Chondrocyte (in vitro differentiated cells): ENCODE data around the gene FKBP11. TPM values are rescaled to one million over a fixed set of nuclear protein-coding genes. Genes with fewer than 3 reads are reported as not detected.
A peak's percentile ranks its signal among the peaks of the same experiment; 100 is the strongest.

Experiments used
- DNase-seq: peaks from one replicate; pipeline ENCODE4 v3.0.0; 2021; ENCODE audit warnings: mixed read lengths, low spot score
- H3K27ac Mint-ChIP-seq: one replicate; pipeline ENCODE4 v1.8.0; 2021; ENCODE audit warnings: mild to moderate bottlenecking, moderate library complexity, mixed read lengths; ENCODE audit not compliant: unreplicated experiment
- H3K27me3 Mint-ChIP-seq: 2 replicates; pipeline ENCODE4 v1.8.0; 2021; ENCODE audit warnings: low read depth, mixed read lengths
- H3K36me3 Mint-ChIP-seq: 2 replicates; pipeline ENCODE4 v1.8.0; 2021; ENCODE audit warnings: low read depth, mixed read lengths
- H3K4me1 Mint-ChIP-seq: 2 replicates; pipeline ENCODE4 v1.8.0; 2021; ENCODE audit warnings: low read depth, mild to moderate bottlenecking, mixed read lengths
- H3K4me3 Mint-ChIP-seq: one replicate; pipeline ENCODE4 v1.8.0; 2021; ENCODE audit warnings: mild to moderate bottlenecking, moderate library complexity, mixed read lengths; ENCODE audit not compliant: unreplicated experiment
- H3K9me3 Mint-ChIP-seq: 2 replicates; pipeline ENCODE4 v1.8.0; 2021; ENCODE audit warnings: low read depth, mixed read lengths
- total RNA-seq: library from RNA; stranded (reverse); gene quantifications from 3 replicates; pipeline ENCODE4 v1.2.1, GENCODE V29; 2021
- TF ChIP-seq, protein P1 (sequence below): fragments of 200-600 bp; sonication (generic); IDR thresholded peaks from 2 replicates; pipeline ENCODE4 v1.5.0; 2021; ENCODE audit warnings: antibody characterized with exemption, mild to moderate bottlenecking, moderate library complexity

The FKBP11 gene
- total RNA-seq, 1 donor from 2014 or later, result 23.5 TPM

DNA sequence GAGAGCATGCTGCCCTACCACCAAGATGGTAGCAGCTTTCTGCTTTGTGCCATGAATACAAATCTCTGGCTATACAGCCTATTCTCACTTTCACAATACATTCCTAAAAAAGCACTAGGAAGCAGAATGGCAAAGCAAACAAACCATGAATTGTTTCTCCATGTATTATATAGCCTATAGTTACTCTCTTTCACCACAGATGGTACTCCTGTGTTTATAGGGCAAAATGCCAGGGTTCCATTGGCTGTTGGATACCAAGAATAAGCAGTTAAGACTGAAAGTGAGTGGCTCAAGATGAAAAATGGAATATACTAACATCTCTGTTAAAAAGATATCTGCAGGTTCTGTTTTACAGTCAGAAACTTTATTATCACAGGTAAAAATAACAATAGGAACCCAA is 20.9 kb upstream of the FKBP11 start:
- H3K27me3 Mint-ChIP-seq, result no peaks in the 10 kb centered on the region
- peaks cover 1% of the 10 kb centered on the region for H3K36me3 Mint-ChIP-seq
- TF ChIP-seq, protein P1, sequence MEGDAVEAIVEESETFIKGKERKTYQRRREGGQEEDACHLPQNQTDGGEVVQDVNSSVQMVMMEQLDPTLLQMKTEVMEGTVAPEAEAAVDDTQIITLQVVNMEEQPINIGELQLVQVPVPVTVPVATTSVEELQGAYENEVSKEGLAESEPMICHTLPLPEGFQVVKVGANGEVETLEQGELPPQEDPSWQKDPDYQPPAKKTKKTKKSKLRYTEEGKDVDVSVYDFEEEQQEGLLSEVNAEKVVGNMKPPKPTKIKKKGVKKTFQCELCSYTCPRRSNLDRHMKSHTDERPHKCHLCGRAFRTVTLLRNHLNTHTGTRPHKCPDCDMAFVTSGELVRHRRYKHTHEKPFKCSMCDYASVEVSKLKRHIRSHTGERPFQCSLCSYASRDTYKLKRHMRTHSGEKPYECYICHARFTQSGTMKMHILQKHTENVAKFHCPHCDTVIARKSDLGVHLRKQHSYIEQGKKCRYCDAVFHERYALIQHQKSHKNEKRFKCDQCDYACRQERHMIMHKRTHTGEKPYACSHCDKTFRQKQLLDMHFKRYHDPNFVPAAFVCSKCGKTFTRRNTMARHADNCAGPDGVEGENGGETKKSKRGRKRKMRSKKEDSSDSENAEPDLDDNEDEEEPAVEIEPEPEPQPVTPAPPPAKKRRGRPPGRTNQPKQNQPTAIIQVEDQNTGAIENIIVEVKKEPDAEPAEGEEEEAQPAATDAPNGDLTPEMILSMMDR, result no peak
- H3K27ac Mint-ChIP-seq, result no peak overlapping the region
- H3K4me3 Mint-ChIP-seq, result no peak overlapping the region
- no peaks in the 10 kb centered on the region for H3K9me3 Mint-ChIP-seq
- H3K4me1 Mint-ChIP-seq, result peaks cover 31% of the 10 kb centered on the region
- DNase-seq, result no peak

DNA sequence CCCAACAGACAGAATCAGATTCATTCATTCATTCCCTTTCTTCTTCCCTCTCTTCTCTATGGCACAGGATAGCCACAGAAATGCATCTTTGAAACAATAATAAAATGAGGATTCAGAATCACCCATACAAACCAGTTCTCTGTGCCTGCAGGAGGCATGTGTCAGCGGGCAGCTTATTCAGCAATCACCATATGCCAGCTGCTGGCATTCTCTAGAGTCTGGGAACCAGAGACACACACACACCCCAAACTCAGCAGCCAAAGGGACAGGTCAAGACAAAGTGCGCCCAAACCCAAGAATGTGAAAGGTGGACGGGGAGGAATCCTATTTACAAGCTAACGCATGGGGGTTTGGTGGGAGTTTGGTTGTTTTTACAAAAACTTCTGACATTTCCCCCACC is 17.9 kb upstream of the FKBP11 start:
- TF ChIP-seq, protein P1, result no peak
- peak; percentile 8 for DNase-seq
- Mint-ChIP-seq H3K4me1 (peaks cover 29% of the 10 kb centered on the region), H3K27me3 (no peaks in the 10 kb centered on the region), H3K27ac (peak overlapping the region; percentile 5), H3K9me3 (no peaks in the 10 kb centered on the region), H3K36me3 (peaks cover 12% of the 10 kb centered on the region), H3K4me3 (no peak overlapping the region)

DNA sequence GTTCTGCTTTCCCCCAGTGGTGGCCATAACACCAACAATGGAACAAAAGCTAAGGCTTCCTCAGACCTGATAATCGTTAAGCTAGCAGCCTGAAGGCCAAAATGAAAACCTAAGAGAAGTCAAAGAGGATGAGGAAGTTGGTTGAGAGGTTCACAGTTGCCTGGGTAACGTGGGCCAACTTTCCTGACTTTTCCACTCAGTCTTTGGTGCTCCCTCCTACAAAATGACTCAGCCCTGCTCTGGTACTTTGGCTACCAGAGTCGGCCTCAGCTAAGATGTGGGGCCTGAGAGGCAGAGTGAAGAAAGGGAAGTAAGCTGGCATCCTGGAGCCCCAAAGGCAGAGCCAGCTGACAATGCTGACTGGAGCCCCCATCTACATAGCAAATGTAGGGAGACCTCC is 14.9 kb upstream of the FKBP11 start:
- TF ChIP-seq, protein P1, result no peak
- H3K27me3 Mint-ChIP-seq, result no peaks in the 10 kb centered on the region
- DNase-seq, result no peak
- no peaks in the 10 kb centered on the region for H3K9me3 Mint-ChIP-seq
- H3K4me3 Mint-ChIP-seq, result no peak overlapping the region
- no peak overlapping the region for H3K27ac Mint-ChIP-seq
- H3K4me1 Mint-ChIP-seq, result peaks cover 13% of the 10 kb centered on the region
- H3K36me3 Mint-ChIP-seq, result peaks cover 17% of the 10 kb centered on the region

DNA sequence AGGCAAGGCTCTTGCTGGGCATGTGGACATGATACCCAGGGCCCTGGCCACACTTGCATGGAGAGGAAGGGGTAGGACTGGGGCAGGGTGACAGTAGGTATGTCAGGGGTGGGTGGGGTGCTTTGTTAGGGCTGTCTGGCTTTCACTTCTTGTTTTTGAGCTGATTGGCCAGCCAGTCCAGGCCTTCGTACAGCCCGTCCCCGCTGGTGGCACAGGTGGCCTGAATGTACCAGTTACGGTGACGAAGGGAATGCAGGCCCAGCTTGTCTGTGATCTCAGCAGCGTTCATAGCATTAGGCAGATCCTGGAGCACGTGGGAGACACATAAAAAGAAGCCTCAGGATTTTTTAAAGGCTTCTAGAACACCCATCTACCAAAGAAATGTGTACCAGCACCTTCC is 13.5 kb upstream of the FKBP11 start:
- H3K27me3 Mint-ChIP-seq, result no peaks in the 10 kb centered on the region
- peaks cover 5% of the 10 kb centered on the region for H3K4me1 Mint-ChIP-seq
- H3K9me3 Mint-ChIP-seq, result no peaks in the 10 kb centered on the region
- H3K27ac Mint-ChIP-seq, result no peak overlapping the region
- no peak overlapping the region for H3K4me3 Mint-ChIP-seq
- TF ChIP-seq, protein P1, result no peak
- H3K36me3 Mint-ChIP-seq, result peaks cover 21% of the 10 kb centered on the region
- no peak for DNase-seq

DNA sequence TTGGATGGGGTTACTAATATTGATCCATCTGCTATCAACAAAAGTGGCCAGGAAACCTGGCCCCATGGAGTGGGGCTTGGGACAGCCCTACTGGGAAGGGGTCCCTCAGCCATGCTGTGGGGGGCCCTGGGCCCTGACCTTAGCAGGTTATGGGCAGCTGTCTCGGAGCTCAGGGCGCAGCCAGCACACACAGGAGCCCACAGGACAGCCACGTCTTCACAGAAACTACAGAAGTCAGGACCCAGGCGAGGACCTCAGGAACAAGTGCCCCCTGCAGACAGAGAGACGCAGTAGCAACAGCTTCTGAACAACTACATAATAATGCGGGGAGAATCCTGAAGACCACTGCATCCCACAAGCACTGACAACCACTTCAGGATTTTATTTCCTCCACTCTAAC is 11.9 kb upstream of the FKBP11 start:
- Mint-ChIP-seq H3K9me3 (no peaks in the 10 kb centered on the region), H3K4me3 (no peak overlapping the region), H3K27me3 (no peaks in the 10 kb centered on the region), H3K27ac (no peak overlapping the region), H3K36me3 (peaks cover 30% of the 10 kb centered on the region), H3K4me1 (no peaks in the 10 kb centered on the region)
- DNase-seq, result no peak
- TF ChIP-seq, protein P1, result no peak
